K562 (cell line): Measurements from ENCODE around the gene SEMA4F. TPM values are rescaled to one million over a fixed set of nuclear protein-coding genes. Genes with fewer than 3 reads are reported as not detected.

Source experiments
- ATAC-seq: fragments of 200-7000 bp; cut with Tn5 transposase; 3 replicates; pipeline ENCODE4 v1.9.1; 2020; ENCODE audit warnings: moderate library complexity
- BruUV-seq: library from RNA; stranded (reverse); fragments of 400-500 nt; replicated peaks from 2 replicates; lab custom pipeline; 2021; lab: Mats Ljungman, UMichigan
- CTCF ChIA-PET: fragments of 300-600 bp; formaldehyde crosslinking; extraction: SDS; loops from one replicate; lab custom pipeline; 2021; ENCODE audit warnings: low intra/inter-chr PET ratio; lab: Yijun Ruan, JAX
- POLR2A ChIA-PET: fragments of 300-600, 350-650 bp; sonication (Branson Sonifier 250); formaldehyde crosslinking; extraction: SDS; loops from one replicate; lab custom pipeline; 2021; ENCODE audit warnings: antibody characterized with exemption, inconsistent platforms; lab: Yijun Ruan, JAX
- DNase-seq, 4 experiments: peaks; one replicate each; pipeline versions ENCODE4 v3.0.0 to v3.0.0-alpha.2; 2011 to 2018; ENCODE audit warnings: low spot score in 3 of 4, mixed read lengths in 3 of 4; ENCODE audit errors: extremely low read depth in 1 of 4
- FAIRE-seq: peaks from 2 replicates; lab custom pipeline; 2011; peaks lifted over from hg19 to GRCh38; lab: Jason Lieb, UNC
- H2AFZ ChIP-seq: 2 replicates; pipeline ENCODE4 v1.6.0; 2011; ENCODE audit warnings: low read depth, low read length, control low read depth, inconsistent platforms
- H3K27ac ChIP-seq: fragments of 200-600 bp; 3 replicates; pipeline ENCODE4 v1.8.0; 2011; ENCODE audit warnings: low read depth, mild to moderate bottlenecking, control low read depth, inconsistent platforms, low read length, moderate library complexity, mixed read lengths; ENCODE audit errors: extremely low read depth
- H3K27me3 ChIP-seq, 2 experiments: fragments of 300-600 bp in 1 of 2; 2 replicates in 1 of 2; 3 replicates in 1 of 2; pipeline versions ENCODE4 v1.6.0 to v1.8.0; 2011; ENCODE audit warnings: inconsistent platforms in 2 of 2, low read length in 2 of 2, mild to moderate bottlenecking in 1 of 2, mixed read lengths in 1 of 2, moderate library complexity in 1 of 2; ENCODE audit not compliant: control insufficient read depth in 2 of 2, insufficient read depth in 2 of 2
- H3K36me3 ChIP-seq: fragments of 300-600 bp; 3 replicates; pipeline ENCODE4 v1.8.0; 2011; ENCODE audit warnings: mild to moderate bottlenecking, low read length, inconsistent platforms; ENCODE audit not compliant: control insufficient read depth, insufficient read depth
- H3K4me1 ChIP-seq, 2 experiments: fragments of 200-600 bp in 1 of 2; replicated peaks in 1 of 2; 2 replicates in 1 of 2; 3 replicates in 1 of 2; pipeline versions ENCODE4 v1.5.1 to v1.8.0; 2011; ENCODE audit warnings: inconsistent platforms in 2 of 2, low read length in 2 of 2, mild to moderate bottlenecking in 1 of 2, mixed read lengths in 1 of 2, moderate library complexity in 1 of 2; ENCODE audit not compliant: control insufficient read depth in 2 of 2, insufficient read depth in 2 of 2
- H3K4me2 ChIP-seq: 2 replicates; pipeline ENCODE4 v1.6.1; 2011; ENCODE audit warnings: low read length, control low read depth, inconsistent platforms, mixed read lengths; ENCODE audit not compliant: insufficient read depth
- H3K4me3 ChIP-seq: fragments of 200-600 bp; sonication (generic), shearing (Covaris generic); 2 replicates; pipeline ENCODE4 v1.5.1; 2016; ENCODE audit warnings: control low read depth, inconsistent platforms
- H3K79me2 ChIP-seq: fragments of 200-600 bp; 3 replicates; pipeline ENCODE4 v1.8.0; 2011; ENCODE audit warnings: low read length, inconsistent platforms; ENCODE audit not compliant: control insufficient read depth, insufficient read depth
- H3K9ac ChIP-seq, 2 experiments: 2 replicates each; pipeline versions ENCODE4 v1.6.0 to v1.6.1; 2011; ENCODE audit warnings: low read depth in 2 of 2, low read length in 2 of 2, control low read depth in 1 of 2, inconsistent platforms in 1 of 2, mild to moderate bottlenecking in 1 of 2, mixed read lengths in 1 of 2; ENCODE audit not compliant: insufficient read depth in 1 of 2
- H3K9me1 ChIP-seq: one replicate; pipeline ENCODE4 v1.6.0; 2011; ENCODE audit warnings: inconsistent platforms, mild to moderate bottlenecking, low read length, moderate library complexity; ENCODE audit not compliant: control insufficient read depth, insufficient read depth
- H3K9me3 ChIP-seq: replicated peaks from 2 replicates; pipeline ENCODE4 v1.5.1; 2011; ENCODE audit warnings: low read depth, low read length, inconsistent platforms; ENCODE audit not compliant: control insufficient read depth, insufficient read depth
- H4K20me1 ChIP-seq: replicated peaks from 2 replicates; pipeline ENCODE4 v1.6.1; 2011; ENCODE audit warnings: low read length, inconsistent platforms, mixed read lengths; ENCODE audit not compliant: control insufficient read depth, insufficient read depth
- ADNP ChIP-seq: fragments of 200-800 bp; sonication (Bioruptor generic); IDR thresholded peaks from 2 replicates; pipeline ENCODE4 v1.6.1; 2016; ENCODE audit warnings: missing genetic modification characterization, missing compliant biosample characterization
- RAD21 ChIP-seq, 2 experiments: fragments of 250-450 bp in 1 of 2; fragments of 450-650 bp in 1 of 2; sonication (Bioruptor Pico) in 1 of 2; formaldehyde crosslinking in 1 of 2; IDR thresholded peaks in 1 of 2; conservative IDR thresholded peaks in 1 of 2; 2 replicates each; pipeline versions ENCODE4 v1.4.0 to v1.8.0; 2020 to 2022; ENCODE audit warnings: mild to moderate bottlenecking in 2 of 2, moderate library complexity in 1 of 2
- YBX1 ChIP-seq: fragments of 450-650 bp; IDR thresholded peaks from 2 replicates; pipeline ENCODE4 v1.7.1; 2016; ENCODE audit warnings: mild to moderate bottlenecking
- ZNF764 ChIP-seq: fragments of 250-450 bp; sonication (Bioruptor Pico); IDR thresholded peaks from 2 replicates; pipeline ENCODE4 v1.4.0; 2020; ENCODE audit warnings: low read depth, mild to moderate bottlenecking, moderate library complexity
- ZNF830 ChIP-seq: fragments of 250-450 bp; sonication (Bioruptor Pico); IDR thresholded peaks from 2 replicates; pipeline ENCODE4 v1.5.0; 2021; ENCODE audit warnings: mild to moderate bottlenecking
- WGBS: fragments of 100-300 bp; shearing (Covaris generic); methylation state at CpG from one replicate; pipeline ENCODE4 v1.1.6; 2016; ENCODE audit warnings: low coverage, mixed read lengths; ENCODE audit not compliant: insufficient coverage; ENCODE audit errors: missing lambda C conversion rate; 5-methylcytosine and 5-hydroxymethylcytosine counted together
- in situ Hi-C: fragments of 300-500 bp; cut with MboI; formaldehyde crosslinking; loops from 4 replicates; pipeline ENCODE4 v1.15.0; 2018; ENCODE audit warnings: inconsistent platforms, mixed read lengths
- intact Hi-C: fragments of 100-400 bp; cut with micrococcal nuclease; formaldehyde crosslinking; loops from 2 replicates; pipeline ENCODE4 v1.14.2; 2022
- polyA plus RNA-seq, 8 experiments: library from polyadenylated mRNA; depleted of rRNA in 4 of 8; stranded (reverse) in 5 of 8; unstranded in 3 of 8; fragments of >200 nt; fragmentation: Nextera tagmentation in 2 of 8; fragmentation: Illumina TruSeq in 1 of 8; extraction: Ambion mirVana in 2 of 8; extraction: Trizol in 1 of 8; gene quantifications; 2 replicates each; pipeline versions ENCODE4 v1.2.1 to v1.2.3, GENCODE V29; 2011 to 2014; ENCODE audit warnings: inconsistent platforms in 1 of 8, missing spikeins in 1 of 8
- total RNA-seq, 7 experiments: library from RNA; depleted of rRNA in 6 of 7; stranded (reverse); fragments of >200 nt in 6 of 7; fragmentation: Illumina TruSeq in 2 of 7; extraction: Trizol in 2 of 7; gene quantifications; 2 replicates each; pipeline versions ENCODE4 v1.2.1 to v1.2.3, GENCODE V29; 2011 to 2021; ENCODE audit warnings: low replicate concordance in 1 of 7
- TF ChIP-seq, protein P1 (sequence below), 3 experiments: IDR thresholded peaks in 2 of 3; conservative IDR thresholded peaks in 1 of 3; 2 replicates each; pipeline ENCODE4 v1.5.1; 2011 to 2012; ENCODE audit warnings: low read length in 3 of 3, mild to moderate bottlenecking in 3 of 3, control low read depth in 2 of 3, improper control_type of control experiment in 1 of 3, inconsistent platforms in 1 of 3, low read depth in 1 of 3, mixed read lengths in 1 of 3, moderate library complexity in 1 of 3; ENCODE audit not compliant: insufficient read depth in 2 of 3

The SEMA4F gene
- total and polyA plus RNA-seq, 9 of the 15 experiments (the other 6 are each of a cell fraction or from before 2014, with no cell fraction given) = 0.08 to 1.6 (median 0.33) TPM

DNA sequence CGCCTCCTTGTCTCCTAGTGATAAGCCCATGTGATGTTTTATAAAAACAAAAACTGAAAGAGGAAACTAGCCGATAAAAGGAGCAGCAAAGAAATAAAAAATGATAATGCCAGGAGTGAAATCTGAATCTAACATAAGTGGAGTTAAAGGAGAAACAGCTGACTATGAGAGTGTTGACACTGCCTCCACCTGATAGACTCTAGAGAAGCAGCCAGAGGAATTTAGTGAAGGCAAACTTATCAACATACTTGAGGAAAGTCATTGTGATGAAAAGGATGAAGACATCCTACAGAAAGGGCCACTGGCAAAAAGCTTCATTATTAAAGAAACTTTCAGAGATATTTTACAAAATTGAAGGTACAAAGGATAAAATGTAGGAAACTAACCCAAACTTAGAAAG lies 7.8 kb upstream of the SEMA4F start:
- Histone ChIP-seq H3K27me3 (no peaks in the 10 kb centered on the region; a peak in 2 of 5 replicates), H3K79me2 (no peaks in the 10 kb centered on the region), H3K27ac (no peak overlapping the region), H3K36me3 (no peaks in the 10 kb centered on the region), H3K4me2 (no peak overlapping the region), H3K9me3 (peaks cover 3% of the 10 kb centered on the region; the same call in 1 of the 2 replicates), H3K4me3 (no peak overlapping the region), H3K9me1 (no peaks in the 10 kb centered on the region), H3K4me1 (peaks cover 0 to 6% of the 10 kb centered on the region in 2 experiments; a peak in 2 of 5 replicates), H3K9ac (no peak overlapping the region), H2AFZ (no peak overlapping the region), H4K20me1 (no peaks in the 10 kb centered on the region)
- TF ChIP-seq ZNF830 (no peak), ZNF764 (CRISPR knock-in tag) (peak; percentile 90), ADNP (tag) (no peak), RAD21 (CRISPR knock-in tag; conservative IDR thresholded peaks at IDR 0.05 in 1 of 2, IDR thresholded peaks at IDR 0.05 in 1 of 2) (peak in 1 of 2 experiments; percentile 9; a peak in 1 of 4 replicates), YBX1 (no peak)
- TF ChIP-seq, protein P1, sequence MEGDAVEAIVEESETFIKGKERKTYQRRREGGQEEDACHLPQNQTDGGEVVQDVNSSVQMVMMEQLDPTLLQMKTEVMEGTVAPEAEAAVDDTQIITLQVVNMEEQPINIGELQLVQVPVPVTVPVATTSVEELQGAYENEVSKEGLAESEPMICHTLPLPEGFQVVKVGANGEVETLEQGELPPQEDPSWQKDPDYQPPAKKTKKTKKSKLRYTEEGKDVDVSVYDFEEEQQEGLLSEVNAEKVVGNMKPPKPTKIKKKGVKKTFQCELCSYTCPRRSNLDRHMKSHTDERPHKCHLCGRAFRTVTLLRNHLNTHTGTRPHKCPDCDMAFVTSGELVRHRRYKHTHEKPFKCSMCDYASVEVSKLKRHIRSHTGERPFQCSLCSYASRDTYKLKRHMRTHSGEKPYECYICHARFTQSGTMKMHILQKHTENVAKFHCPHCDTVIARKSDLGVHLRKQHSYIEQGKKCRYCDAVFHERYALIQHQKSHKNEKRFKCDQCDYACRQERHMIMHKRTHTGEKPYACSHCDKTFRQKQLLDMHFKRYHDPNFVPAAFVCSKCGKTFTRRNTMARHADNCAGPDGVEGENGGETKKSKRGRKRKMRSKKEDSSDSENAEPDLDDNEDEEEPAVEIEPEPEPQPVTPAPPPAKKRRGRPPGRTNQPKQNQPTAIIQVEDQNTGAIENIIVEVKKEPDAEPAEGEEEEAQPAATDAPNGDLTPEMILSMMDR (IDR thresholded peaks at IDR 0.05 in 2 of 3, conservative IDR thresholded peaks at IDR 0.05 in 1 of 3; ENCODE audit: insufficient read depth in 2 of 3, low read depth in 1 of 3, low read length in 3 of 3) = peak in 1 of 3 experiments; percentile 16; a peak in 1 of 6 replicates
- no TSS peak for BruUV-seq
- DNase-seq (no peak), ATAC-seq (no peak), FAIRE-seq (no peak)
- 10% methylated on average over 2 of the region's 2 CpGs for WGBS
- ChIA-PET POLR2A (interaction anchor here (0.5 kb wide), 1 partner anchor 357 kb away, joined by 3 read pairs; no protein-coding TSS in a partner anchor), CTCF (no interaction called here)
- intact Hi-C loops = no loop called here
- in situ Hi-C loops = no loop called here
